ENCODE data around the gene SLC41A1.

DNA sequence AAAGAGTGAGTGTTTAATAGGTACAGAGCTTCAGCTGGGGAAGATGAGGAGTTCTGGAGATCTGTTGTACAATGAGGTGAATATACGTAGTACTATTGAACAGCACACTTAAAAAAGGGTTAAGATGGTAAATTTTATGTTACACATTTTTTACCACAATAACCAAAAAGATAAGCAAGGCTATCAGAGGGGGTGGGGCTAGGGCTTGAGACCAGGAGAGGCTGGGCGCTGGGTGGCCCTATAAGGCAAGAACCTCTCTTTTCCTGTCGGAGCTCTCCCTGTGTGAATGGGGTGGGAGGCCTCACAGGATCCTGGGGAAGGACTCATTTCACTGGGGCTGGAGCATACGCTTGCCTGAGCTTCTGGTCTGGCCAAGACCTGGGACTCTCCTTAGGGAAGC lies 9.0 kb downstream of the SLC41A1 start:
- TF ChIP-seq, protein P1, sequence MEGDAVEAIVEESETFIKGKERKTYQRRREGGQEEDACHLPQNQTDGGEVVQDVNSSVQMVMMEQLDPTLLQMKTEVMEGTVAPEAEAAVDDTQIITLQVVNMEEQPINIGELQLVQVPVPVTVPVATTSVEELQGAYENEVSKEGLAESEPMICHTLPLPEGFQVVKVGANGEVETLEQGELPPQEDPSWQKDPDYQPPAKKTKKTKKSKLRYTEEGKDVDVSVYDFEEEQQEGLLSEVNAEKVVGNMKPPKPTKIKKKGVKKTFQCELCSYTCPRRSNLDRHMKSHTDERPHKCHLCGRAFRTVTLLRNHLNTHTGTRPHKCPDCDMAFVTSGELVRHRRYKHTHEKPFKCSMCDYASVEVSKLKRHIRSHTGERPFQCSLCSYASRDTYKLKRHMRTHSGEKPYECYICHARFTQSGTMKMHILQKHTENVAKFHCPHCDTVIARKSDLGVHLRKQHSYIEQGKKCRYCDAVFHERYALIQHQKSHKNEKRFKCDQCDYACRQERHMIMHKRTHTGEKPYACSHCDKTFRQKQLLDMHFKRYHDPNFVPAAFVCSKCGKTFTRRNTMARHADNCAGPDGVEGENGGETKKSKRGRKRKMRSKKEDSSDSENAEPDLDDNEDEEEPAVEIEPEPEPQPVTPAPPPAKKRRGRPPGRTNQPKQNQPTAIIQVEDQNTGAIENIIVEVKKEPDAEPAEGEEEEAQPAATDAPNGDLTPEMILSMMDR (IDR thresholded peaks at IDR 0.05; ENCODE audit: insufficient read depth, low read depth, low read length), result no peak
- TF ChIP-seq EZH2 (IDR thresholded peaks at IDR 0.05; ENCODE audit: insufficient read depth, low read length), result no peak
